SIG-M5 treated with dmso at 0.1 percent for 504 hours (cell line): ENCODE results near the gene DDX27.

Experiments used
- DNase-seq: peaks from one replicate; lab custom pipeline; 2025; ENCODE audit not compliant: unreplicated experiment; lab: John Stamatoyannopoulos, UW

The DDX27 gene

DNA sequence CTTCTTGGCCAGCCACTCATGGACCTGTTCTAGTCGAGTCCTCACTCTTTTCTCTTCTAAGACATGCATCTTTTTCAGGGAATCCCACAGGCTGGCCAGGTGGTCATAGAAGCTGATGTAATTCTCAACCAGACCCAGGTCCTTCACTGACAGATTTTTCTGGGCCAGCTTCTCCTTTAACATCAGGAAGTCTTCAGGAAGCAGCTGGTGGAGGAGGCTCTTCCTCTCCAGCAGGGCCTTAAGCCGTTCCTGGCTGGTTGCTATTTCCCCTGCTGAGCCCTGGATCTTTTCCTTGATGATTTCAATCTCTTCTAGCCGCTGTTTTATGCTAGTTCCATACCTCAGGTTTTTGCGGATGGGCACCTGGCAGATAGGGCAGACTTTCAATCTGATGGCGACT lies 28.6 kb downstream of the DDX27 start:
- no peak for DNase-seq

DNA sequence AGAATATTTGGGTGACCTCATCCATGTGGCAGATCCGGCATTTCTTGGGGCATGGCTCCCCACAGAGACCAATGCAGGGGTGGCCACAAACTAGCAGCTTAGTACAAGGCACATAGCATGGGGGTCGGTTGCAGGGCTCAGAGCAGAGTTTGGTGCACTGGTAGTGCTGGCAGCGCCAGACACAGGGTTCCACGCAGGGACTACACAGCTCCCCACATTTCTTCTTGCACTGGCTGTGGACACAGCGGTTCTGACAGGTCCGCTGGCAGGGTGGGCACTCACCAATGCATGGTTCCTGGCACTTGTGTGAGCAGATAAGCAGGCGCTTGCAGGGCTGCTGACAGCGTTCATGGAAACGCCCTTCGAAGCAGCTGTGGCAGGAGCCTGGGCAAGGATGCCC lies 29.1 kb downstream of the DDX27 start:
- DNase-seq, result no peak

- no peak for DNase-seq
Measured at GRCh38 chr20:49248879-49249665, 29.9 kb downstream of the DDX27 start.

DNA sequence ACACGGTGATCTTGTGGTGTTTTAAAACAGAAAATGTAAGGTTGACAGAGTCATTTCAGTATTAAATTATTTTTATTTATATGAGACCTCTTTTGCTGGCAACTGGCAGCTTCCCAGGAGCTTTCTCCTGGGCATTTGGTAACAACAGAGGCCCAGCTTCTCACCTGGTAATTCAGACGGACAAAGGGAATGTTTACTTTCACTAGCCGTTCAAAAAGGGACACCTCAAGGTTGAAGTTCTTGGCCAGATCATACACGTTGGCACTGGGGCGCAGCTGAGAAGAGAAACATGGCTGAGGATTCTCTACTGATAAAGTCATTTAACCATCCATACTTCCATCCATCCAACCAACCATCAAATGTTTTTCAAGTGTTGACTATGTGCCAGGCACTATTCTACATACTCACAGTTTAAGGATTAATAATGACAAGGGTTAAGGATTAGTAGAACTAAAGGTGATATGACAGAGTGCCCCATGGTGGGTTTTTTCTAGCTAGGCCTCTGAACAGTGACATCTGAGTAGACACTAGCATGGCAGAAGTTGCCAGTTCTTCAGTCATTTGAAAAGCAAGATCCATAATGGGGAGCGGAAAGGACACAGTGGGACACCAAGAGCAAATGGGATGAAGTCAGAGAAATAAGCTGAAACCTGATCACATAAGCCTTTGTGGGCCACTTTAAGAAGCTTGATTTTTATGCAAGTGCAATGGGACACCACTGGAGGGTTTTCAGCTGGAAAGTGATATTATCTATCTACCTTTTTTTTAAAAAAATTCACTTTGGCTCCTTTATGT lies 33.5 kb downstream of the DDX27 start:
- DNase-seq, result no peak

DNA sequence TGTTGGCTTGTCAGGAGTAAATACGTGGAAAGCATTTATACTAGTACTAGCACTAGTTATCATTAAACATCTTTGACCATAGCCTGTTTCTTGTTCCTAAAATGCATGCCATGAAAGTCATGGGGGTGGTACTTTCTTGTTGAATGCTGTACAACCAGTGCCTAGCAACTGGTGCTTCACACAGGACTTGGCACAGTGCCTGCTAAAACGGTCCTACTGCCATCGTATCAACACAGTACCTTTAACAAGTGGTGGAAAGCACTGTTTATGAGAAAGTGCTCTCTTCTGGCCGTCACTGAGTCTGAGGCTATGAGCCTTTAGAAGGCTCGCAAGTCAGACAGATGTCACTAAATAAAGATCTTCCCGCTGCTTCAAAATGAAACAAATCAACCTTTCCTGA lies 37.0 kb downstream of the DDX27 start:
- DNase-seq, result no peak

GRCh38 chr20:49259284-49259683 lies 40.1 kb downstream of the DDX27 start:
- DNase-seq, result no peak

GRCh38 chr20:49259799-49260198 lies 40.6 kb downstream of the DDX27 start:
- DNase-seq, result no peak

GRCh38 chr20:49260218-49260617 lies 41.0 kb downstream of the DDX27 start:
- DNase-seq, result no peak

GRCh38 chr20:49261173-49261572 lies 42.0 kb downstream of the DDX27 start:
- no peak for DNase-seq

GRCh38 chr20:49262444-49262843 lies 43.2 kb downstream of the DDX27 start:
- DNase-seq, result no peak

DNA sequence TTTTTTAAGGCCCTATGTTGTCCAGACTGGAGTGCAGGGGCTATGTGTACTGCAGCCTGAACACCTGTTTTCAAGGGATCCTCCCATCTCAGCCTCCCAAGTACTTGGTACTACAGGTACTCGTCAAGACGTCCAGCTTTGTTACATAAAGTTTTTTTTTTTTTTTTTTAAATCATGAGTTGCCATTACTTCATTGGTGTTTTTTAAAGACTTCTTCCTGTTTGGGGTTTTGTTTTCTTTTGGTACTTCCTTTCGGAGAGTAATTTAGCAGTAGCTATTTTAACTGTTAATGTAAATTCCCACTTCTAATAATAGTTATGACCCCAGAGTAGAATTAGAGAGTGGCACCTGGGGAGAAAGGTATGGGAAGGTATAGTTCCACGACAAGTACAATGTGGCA lies 48.1 kb downstream of the DDX27 start:
- no peak for DNase-seq

GRCh38 chr20:49268600-49269365 lies 49.6 kb downstream of the DDX27 start:
- DNase-seq, result no peak

DNA sequence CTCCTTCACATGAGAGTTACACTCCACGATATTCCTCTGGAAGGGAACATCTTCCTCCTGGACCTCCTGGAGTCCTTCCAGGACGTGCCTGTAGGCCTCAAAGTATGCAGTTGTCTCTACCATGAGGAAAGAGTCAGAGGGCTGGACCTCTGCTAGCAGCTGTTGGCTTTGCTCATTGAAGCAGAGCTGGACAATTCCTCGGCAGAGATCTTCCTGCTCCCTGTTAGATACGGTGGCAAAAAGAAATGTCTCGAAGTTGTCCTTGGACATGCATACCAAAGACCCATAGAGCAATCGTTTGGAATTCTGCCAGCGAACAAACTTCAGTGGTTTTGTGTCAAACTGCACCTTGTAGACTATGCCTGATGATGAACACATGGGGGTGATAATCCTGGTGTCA lies 51.0 kb downstream of the DDX27 start:
- no peak for DNase-seq

- no peak for DNase-seq
Measured at GRCh38 chr20:49270736-49271135, 51.5 kb downstream of the DDX27 start.

GRCh38 chr20:49272654-49273053 lies 53.4 kb downstream of the DDX27 start:
- DNase-seq, result no peak

DNA sequence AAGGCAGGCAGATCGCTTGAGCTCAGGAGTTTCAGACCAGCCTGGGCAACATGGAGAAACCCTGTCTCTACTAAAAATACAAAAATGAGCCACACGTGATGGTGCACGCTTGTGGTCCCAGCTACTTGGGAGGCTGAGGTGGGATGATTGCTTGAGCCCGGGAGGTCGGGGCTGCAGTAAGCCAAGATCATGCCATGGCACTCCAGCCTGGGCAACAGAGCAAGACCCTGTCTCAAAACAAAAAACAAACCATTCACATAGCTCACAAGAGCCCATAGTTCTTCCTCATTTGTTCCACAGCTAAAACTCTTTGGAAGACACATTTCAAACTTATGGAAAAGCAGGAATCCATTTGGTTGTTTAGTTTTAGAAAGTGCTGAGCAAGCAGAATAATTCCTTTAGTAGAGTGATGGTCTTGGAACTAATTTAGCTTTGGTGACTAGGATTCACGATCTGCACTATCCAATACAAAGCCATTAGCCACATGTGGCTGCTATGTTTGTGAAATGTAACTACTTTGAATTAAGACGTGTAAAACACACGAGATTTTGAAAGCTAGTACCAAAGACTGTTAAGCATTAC lies 54.6 kb downstream of the DDX27 start:
- no peak for DNase-seq

GRCh38 chr20:49275216-49275615 lies 56.0 kb downstream of the DDX27 start:
- no peak for DNase-seq

DNA sequence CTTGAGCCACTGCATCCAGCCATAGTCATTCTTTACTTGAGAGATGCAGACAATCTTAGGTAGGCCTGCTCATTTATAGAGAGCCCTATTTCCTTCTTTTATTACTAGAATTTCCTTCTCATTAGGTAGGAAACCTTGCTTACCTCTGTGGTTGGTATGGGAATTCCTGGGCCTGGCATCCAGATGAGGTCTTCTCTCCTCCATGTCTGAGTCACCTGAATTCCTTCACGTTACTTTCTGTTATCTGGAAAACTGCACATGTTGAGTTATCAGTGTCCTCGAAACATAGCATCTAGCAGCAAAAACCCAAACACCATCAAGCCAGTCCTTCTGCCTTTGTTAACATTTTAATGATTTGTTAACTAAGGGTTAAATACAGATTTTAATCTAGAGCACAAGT lies 56.4 kb downstream of the DDX27 start:
- no peak for DNase-seq

DNA sequence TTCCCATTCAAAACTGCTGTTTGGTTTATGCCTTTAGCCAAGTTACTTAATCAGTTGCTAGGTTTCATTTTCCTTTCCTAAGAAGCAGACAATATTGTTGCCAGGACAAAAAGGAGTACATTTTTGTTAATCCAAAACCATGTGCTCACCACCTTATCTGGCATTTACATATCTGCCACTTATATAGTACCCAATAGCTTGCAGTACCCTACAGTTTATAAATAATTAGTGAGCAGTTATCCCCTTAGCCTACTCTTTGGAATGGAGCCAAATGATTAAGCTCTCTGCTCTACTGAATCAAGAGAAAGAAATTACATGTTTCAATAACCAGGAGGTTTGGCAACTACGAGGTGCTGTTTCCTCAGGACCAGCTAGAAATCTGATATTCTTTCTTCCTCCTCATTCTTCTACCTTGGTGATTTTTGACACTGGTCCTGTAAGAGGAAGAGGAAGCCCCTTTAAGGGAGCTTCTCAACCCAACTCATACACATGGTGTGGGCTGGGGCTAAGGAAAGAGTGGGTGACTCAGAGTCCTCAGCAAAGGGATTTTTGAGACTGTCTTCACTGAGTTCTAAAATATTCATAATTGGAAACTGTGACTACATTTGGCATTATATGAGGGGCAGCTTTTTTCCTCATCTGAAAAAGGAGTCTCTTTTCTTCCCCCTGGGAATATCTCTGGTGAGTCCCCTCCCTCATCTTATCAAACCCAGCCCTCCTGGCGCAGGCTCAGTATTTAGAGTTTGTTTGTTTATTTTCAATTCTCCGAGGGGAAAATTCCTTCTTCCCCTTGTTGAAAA lies 57.1 kb downstream of the DDX27 start:
- peak; percentile 86 for DNase-seq

GRCh38 chr20:49276961-49277785 lies 58.0 kb downstream of the DDX27 start:
- no peak for DNase-seq
